Left renal pelvis (tissue), 4 donors: Measurements from ENCODE around the gene TCF12. TPM values are rescaled to one million over a fixed set of nuclear protein-coding genes. Genes with fewer than 3 reads are reported as not detected.

ENCODE experiments used
- DNase-seq, 4 donors: peaks; one replicate each; pipeline ENCODE4 v3.0.0-alpha.2; 2013; ENCODE audit warnings: low read depth in 4 of 4, low spot score in 3 of 4
- polyA plus RNA-seq, 4 donors: library from polyadenylated mRNA; unstranded; fragments of 120-200 nt; gene quantifications; one replicate each; pipeline ENCODE4 v1.2.1, GENCODE V29; 2013; ENCODE audit not compliant: insufficient read length in 4 of 4

Gene TCF12
- polyA plus RNA-seq: 100 to 1,000 TPM; 152 to 313 (median 190) TPM

GRCh38 chr15:56918046-56918938 is at the start of gene TCF12:
TSS of gene TCF12 (plus strand) at chr15:56918644. CDS start at chr15:56919914, 1,270 bp downstream.
- peak; percentile 94 to 95 (median 95) for DNase-seq

GRCh38 chr15:56869573-56869972 is 48.9 kb upstream of the TCF12 start:
- peak in 1 of 4 donors; percentile 12 for DNase-seq

- DNase-seq: no peak
Observed at GRCh38 chr15:56871185-56871584, 47.3 kb upstream of the TCF12 start.

GRCh38 chr15:56871867-56872266 is 46.6 kb upstream of the TCF12 start:
- no peak for DNase-seq

- no peak for DNase-seq
Observed at GRCh38 chr15:56877255-56877970, 41.0 kb upstream of the TCF12 start.

- no peak for DNase-seq
Observed at GRCh38 chr15:56879502-56879901, 38.9 kb upstream of the TCF12 start.

- no peak for DNase-seq
Observed at GRCh38 chr15:56883088-56883487, 35.4 kb upstream of the TCF12 start.

- DNase-seq: no peak
Observed at GRCh38 chr15:56886363-56886931, 32.0 kb upstream of the TCF12 start.

- DNase-seq: peak; percentile 84 to 91 (median 88)
Observed at GRCh38 chr15:56886932-56887781, 31.3 kb upstream of the TCF12 start.

GRCh38 chr15:56887782-56888438 is 30.5 kb upstream of the TCF12 start:
- no peak for DNase-seq

- DNase-seq: no peak
Observed at GRCh38 chr15:56890038-56890437, 28.4 kb upstream of the TCF12 start.

GRCh38 chr15:56891852-56892440 is 26.5 kb upstream of the TCF12 start:
- DNase-seq: no peak

GRCh38 chr15:56892659-56893363 is 25.6 kb upstream of the TCF12 start:
- peak in 1 of 4 donors; percentile 11 for DNase-seq

GRCh38 chr15:56893364-56893678 is 25.1 kb upstream of the TCF12 start:
- DNase-seq: no peak

GRCh38 chr15:56894601-56895000 is 23.8 kb upstream of the TCF12 start:
- no peak for DNase-seq

GRCh38 chr15:56901931-56902330 is 16.5 kb upstream of the TCF12 start:
- DNase-seq: no peak

GRCh38 chr15:56906766-56907165 is 11.7 kb upstream of the TCF12 start:
- no peak for DNase-seq

GRCh38 chr15:56910801-56911200 is 7.6 kb upstream of the TCF12 start:
- no peak for DNase-seq

- no peak for DNase-seq
Observed at GRCh38 chr15:56913241-56913640, 5.2 kb upstream of the TCF12 start.
